Vagina (tissue), 2 donors: Measurements from ENCODE around the gene NT5DC1.

Experiments
- POLR2A ChIP-seq, 2 donors: fragments of 450-650 bp; IDR thresholded peaks; one replicate each; pipeline ENCODE4 v1.6.1; 2017; ENCODE audit warnings: antibody characterized with exemption in 2 of 2, mild to moderate bottlenecking in 2 of 2, moderate library complexity in 2 of 2
- TF ChIP-seq, protein P1 (sequence below), 3 experiments: fragments of 450-650 bp in 2 of 3; fragments of 200-600 bp in 1 of 3; sonication (generic) in 1 of 3; IDR thresholded peaks; one replicate each; pipeline ENCODE4 v1.5.1; 2017 to 2019; ENCODE audit warnings: antibody characterized with exemption in 3 of 3, mild to moderate bottlenecking in 2 of 3, moderate library complexity in 2 of 3

GRCh38 chr6:116218866-116219265 is 118.2 kb downstream of the NT5DC1 start:
- TF ChIP-seq, protein P1, sequence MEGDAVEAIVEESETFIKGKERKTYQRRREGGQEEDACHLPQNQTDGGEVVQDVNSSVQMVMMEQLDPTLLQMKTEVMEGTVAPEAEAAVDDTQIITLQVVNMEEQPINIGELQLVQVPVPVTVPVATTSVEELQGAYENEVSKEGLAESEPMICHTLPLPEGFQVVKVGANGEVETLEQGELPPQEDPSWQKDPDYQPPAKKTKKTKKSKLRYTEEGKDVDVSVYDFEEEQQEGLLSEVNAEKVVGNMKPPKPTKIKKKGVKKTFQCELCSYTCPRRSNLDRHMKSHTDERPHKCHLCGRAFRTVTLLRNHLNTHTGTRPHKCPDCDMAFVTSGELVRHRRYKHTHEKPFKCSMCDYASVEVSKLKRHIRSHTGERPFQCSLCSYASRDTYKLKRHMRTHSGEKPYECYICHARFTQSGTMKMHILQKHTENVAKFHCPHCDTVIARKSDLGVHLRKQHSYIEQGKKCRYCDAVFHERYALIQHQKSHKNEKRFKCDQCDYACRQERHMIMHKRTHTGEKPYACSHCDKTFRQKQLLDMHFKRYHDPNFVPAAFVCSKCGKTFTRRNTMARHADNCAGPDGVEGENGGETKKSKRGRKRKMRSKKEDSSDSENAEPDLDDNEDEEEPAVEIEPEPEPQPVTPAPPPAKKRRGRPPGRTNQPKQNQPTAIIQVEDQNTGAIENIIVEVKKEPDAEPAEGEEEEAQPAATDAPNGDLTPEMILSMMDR (IDR thresholded peaks at IDR 0.05) = no peak
- no peak for TF ChIP-seq POLR2A (IDR thresholded peaks at IDR 0.05)
